Measurements from ENCODE around the gene PRDM16. TPM values are rescaled to one million over a fixed set of nuclear protein-coding genes. Genes with fewer than 3 reads are reported as not detected.

The PRDM16 gene
- total and polyA plus RNA-seq, 2 experiments from 2014 or later, result 0.14 to 0.16 TPM

DNA sequence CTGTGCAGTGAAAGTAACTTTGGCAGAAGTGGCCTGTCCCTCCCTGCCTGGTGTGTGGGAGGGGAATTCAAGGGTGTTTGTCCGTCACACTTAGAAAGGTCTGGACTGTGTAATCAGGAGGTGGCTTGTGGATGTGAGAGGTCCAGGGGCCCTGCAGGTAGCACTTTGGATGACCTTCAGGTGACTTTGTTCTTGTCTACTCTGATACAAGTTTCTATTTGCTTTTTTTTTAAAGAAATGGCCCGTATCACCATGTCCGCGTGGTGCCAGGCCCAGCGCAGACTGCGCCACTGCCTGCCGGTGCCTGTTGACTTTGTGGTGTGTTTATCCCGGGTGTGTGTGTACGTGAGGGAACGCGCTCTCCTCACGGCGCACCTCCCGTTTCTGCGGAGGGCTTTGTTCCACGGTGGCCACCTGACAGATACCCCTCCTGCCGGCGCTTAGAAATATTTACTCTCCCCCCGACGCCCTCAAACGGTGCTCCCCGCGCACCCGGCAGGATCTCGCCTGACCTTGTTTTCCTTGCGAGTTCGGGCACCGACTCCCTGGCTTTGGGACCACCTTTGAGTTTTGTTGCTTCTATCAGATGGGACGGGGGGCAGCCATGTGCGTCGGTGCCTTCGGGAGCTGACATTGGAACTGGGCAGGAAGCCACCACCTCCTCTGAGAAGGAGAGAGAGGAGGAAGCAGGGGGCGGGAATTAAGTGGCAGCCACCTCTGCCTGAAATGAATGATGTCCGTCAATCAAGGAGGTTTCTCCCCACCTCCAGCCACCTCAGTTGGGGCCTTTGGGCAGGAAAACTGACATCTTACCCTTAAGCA lies 119.4 kb downstream of the PRDM16 start:
- Histone ChIP-seq H3K79me2 (replicated peaks; ENCODE audit: insufficient read depth) (no peaks in the 10 kb centered on the region), H3K9me2 (ENCODE audit: insufficient read depth) (no peaks in the 10 kb centered on the region), H3K36me3 (ENCODE audit: insufficient read depth) (no peaks in the 10 kb centered on the region), H3F3A (replicated peaks; ENCODE audit: low read depth) (no peaks in the 10 kb centered on the region), H2AFZ (no peak overlapping the region), H3K4me3 (no peak overlapping the region), H3K4me2 (no peak overlapping the region), H3K27ac (ENCODE audit: low read depth) (no peak overlapping the region), H3K4me1 (ENCODE audit: insufficient read depth) (no peaks in the 10 kb centered on the region), H3K27me3 (ENCODE audit: insufficient read depth) (no peaks in the 10 kb centered on the region), H4K20me1 (replicated peaks; ENCODE audit: insufficient read depth) (no peaks in the 10 kb centered on the region)
- Mint-ChIP-seq H3K9me3 (peaks cover 4% of the 10 kb centered on the region; the same call in 2 of the 3 replicates), H3K27me3 (ENCODE audit: insufficient read depth, low read depth, poor library complexity) (peaks cover 8% of the 10 kb centered on the region), H3K4me3 (no peak overlapping the region), H3K36me3 (ENCODE audit: low read depth) (no peaks in the 10 kb centered on the region), H3K4me1 (peaks cover 8% of the 10 kb centered on the region), H3K27ac (no peak overlapping the region; the same call in 1 of the 2 replicates)
- no peak for ATAC-seq
- TF ChIP-seq EZH2 (IDR thresholded peaks at IDR 0.05; ENCODE audit: low read depth, unreplicated experiment) (no peak), ZNF331 (CRISPR knock-in tag; IDR thresholded peaks at IDR 0.05; ENCODE audit: low read depth) (no peak), POLR2AphosphoS5 (IDR thresholded peaks at IDR 0.05; ENCODE audit: low read depth) (no peak), NANOG (IDR thresholded peaks at IDR 0.05; ENCODE audit: borderline replicate concordance) (no peak), JUNB (IDR thresholded peaks at IDR 0.05; ENCODE audit: unreplicated experiment) (no peak), ZNF114 (CRISPR knock-in tag; IDR thresholded peaks at IDR 0.05) (no peak), STAT1 (IDR thresholded peaks at IDR 0.05; ENCODE audit: unreplicated experiment) (no peak), EZH2phosphoT487 (IDR thresholded peaks at IDR 0.05; ENCODE audit: unreplicated experiment) (no peak), CREB1 (CRISPR knock-in tag; IDR thresholded peaks at IDR 0.05; ENCODE audit: low read depth) (no peak)
- TF ChIP-seq, protein P1, sequence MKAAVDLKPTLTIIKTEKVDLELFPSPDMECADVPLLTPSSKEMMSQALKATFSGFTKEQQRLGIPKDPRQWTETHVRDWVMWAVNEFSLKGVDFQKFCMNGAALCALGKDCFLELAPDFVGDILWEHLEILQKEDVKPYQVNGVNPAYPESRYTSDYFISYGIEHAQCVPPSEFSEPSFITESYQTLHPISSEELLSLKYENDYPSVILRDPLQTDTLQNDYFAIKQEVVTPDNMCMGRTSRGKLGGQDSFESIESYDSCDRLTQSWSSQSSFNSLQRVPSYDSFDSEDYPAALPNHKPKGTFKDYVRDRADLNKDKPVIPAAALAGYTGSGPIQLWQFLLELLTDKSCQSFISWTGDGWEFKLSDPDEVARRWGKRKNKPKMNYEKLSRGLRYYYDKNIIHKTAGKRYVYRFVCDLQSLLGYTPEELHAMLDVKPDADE (IDR thresholded peaks at IDR 0.05), result no peak
- TF ChIP-seq, protein P2, sequence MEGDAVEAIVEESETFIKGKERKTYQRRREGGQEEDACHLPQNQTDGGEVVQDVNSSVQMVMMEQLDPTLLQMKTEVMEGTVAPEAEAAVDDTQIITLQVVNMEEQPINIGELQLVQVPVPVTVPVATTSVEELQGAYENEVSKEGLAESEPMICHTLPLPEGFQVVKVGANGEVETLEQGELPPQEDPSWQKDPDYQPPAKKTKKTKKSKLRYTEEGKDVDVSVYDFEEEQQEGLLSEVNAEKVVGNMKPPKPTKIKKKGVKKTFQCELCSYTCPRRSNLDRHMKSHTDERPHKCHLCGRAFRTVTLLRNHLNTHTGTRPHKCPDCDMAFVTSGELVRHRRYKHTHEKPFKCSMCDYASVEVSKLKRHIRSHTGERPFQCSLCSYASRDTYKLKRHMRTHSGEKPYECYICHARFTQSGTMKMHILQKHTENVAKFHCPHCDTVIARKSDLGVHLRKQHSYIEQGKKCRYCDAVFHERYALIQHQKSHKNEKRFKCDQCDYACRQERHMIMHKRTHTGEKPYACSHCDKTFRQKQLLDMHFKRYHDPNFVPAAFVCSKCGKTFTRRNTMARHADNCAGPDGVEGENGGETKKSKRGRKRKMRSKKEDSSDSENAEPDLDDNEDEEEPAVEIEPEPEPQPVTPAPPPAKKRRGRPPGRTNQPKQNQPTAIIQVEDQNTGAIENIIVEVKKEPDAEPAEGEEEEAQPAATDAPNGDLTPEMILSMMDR (conservative IDR thresholded peaks at IDR 0.05; ENCODE audit: low read depth in 2 of 2), result no peak
- TF ChIP-seq, protein P3, sequence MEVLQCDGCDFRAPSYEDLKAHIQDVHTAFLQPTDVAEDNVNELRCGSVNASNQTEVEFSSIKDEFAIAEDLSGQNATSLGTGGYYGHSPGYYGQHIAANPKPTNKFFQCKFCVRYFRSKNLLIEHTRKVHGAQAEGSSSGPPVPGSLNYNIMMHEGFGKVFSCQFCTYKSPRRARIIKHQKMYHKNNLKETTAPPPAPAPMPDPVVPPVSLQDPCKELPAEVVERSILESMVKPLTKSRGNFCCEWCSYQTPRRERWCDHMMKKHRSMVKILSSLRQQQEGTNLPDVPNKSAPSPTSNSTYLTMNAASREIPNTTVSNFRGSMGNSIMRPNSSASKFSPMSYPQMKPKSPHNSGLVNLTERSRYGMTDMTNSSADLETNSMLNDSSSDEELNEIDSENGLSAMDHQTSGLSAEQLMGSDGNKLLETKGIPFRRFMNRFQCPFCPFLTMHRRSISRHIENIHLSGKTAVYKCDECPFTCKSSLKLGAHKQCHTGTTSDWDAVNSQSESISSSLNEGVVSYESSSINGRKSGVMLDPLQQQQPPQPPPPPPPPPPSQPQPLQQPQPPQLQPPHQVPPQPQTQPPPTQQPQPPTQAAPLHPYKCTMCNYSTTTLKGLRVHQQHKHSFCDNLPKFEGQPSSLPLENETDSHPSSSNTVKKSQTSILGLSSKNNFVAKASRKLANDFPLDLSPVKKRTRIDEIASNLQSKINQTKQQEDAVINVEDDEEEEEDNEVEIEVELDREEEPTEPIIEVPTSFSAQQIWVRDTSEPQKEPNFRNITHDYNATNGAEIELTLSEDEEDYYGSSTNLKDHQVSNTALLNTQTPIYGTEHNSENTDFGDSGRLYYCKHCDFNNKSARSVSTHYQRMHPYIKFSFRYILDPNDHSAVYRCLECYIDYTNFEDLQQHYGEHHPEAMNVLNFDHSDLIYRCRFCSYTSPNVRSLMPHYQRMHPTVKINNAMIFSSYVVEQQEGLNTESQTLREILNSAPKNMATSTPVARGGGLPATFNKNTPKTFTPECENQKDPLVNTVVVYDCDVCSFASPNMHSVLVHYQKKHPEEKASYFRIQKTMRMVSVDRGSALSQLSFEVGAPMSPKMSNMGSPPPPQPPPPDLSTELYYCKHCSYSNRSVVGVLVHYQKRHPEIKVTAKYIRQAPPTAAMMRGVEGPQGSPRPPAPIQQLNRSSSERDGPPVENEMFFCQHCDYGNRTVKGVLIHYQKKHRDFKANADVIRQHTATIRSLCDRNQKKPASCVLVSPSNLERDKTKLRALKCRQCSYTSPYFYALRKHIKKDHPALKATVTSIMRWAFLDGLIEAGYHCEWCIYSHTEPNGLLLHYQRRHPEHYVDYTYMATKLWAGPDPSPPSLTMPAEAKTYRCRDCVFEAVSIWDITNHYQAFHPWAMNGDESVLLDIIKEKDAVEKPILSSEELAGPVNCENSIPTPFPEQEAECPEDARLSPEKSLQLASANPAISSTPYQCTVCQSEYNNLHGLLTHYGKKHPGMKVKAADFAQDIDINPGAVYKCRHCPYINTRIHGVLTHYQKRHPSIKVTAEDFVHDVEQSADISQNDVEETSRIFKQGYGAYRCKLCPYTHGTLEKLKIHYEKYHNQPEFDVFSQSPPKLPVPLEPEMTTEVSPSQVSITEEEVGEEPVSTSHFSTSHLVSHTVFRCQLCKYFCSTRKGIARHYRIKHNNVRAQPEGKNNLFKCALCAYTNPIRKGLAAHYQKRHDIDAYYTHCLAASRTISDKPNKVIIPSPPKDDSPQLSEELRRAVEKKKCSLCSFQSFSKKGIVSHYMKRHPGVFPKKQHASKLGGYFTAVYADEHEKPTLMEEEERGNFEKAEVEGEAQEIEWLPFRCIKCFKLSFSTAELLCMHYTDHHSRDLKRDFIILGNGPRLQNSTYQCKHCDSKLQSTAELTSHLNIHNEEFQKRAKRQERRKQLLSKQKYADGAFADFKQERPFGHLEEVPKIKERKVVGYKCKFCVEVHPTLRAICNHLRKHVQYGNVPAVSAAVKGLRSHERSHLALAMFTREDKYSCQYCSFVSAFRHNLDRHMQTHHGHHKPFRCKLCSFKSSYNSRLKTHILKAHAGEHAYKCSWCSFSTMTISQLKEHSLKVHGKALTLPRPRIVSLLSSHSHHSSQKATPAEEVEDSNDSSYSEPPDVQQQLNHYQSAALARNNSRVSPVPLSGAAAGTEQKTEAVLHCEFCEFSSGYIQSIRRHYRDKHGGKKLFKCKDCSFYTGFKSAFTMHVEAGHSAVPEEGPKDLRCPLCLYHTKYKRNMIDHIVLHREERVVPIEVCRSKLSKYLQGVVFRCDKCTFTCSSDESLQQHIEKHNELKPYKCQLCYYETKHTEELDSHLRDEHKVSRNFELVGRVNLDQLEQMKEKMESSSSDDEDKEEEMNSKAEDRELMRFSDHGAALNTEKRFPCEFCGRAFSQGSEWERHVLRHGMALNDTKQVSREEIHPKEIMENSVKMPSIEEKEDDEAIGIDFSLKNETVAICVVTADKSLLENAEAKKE (CRISPR knock-in tag; IDR thresholded peaks at IDR 0.05), result no peak
- TF ChIP-seq, protein P4, sequence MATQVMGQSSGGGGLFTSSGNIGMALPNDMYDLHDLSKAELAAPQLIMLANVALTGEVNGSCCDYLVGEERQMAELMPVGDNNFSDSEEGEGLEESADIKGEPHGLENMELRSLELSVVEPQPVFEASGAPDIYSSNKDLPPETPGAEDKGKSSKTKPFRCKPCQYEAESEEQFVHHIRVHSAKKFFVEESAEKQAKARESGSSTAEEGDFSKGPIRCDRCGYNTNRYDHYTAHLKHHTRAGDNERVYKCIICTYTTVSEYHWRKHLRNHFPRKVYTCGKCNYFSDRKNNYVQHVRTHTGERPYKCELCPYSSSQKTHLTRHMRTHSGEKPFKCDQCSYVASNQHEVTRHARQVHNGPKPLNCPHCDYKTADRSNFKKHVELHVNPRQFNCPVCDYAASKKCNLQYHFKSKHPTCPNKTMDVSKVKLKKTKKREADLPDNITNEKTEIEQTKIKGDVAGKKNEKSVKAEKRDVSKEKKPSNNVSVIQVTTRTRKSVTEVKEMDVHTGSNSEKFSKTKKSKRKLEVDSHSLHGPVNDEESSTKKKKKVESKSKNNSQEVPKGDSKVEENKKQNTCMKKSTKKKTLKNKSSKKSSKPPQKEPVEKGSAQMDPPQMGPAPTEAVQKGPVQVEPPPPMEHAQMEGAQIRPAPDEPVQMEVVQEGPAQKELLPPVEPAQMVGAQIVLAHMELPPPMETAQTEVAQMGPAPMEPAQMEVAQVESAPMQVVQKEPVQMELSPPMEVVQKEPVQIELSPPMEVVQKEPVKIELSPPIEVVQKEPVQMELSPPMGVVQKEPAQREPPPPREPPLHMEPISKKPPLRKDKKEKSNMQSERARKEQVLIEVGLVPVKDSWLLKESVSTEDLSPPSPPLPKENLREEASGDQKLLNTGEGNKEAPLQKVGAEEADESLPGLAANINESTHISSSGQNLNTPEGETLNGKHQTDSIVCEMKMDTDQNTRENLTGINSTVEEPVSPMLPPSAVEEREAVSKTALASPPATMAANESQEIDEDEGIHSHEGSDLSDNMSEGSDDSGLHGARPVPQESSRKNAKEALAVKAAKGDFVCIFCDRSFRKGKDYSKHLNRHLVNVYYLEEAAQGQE (IDR thresholded peaks at IDR 0.05; ENCODE audit: unreplicated experiment), result no peak
- DNase-seq (ENCODE audit: low spot score), result no peak

Data from GM23338 (cell line).